A549 (cell line): ENCODE results near the gene BNIP3. TPM values are rescaled to one million over a fixed set of nuclear protein-coding genes. Genes with fewer than 3 reads are reported as not detected.

Experiments
- ATAC-seq, 2 experiments: fragments of 200-7000 bp in 1 of 2; fragments of >200 bp in 1 of 2; cut with Nextera tagmentation in 1 of 2; cut with Tn5 transposase in 1 of 2; 3 replicates each; pipeline versions ENCODE4 v1.8.0 to v1.9.1; 2018 to 2020; ENCODE audit warnings: mild to moderate bottlenecking in 1 of 2, moderate library complexity in 1 of 2
- CTCF ChIA-PET: fragments of 300-600 bp; sonication (Branson Sonifier 250); formaldehyde crosslinking; extraction: SDS; loops from one replicate; lab custom pipeline; 2021; ENCODE audit warnings: antibody characterized with exemption, inconsistent platforms; lab: Yijun Ruan, JAX
- POLR2A ChIA-PET: fragments of 350-600 bp; formaldehyde crosslinking; extraction: SDS; loops from one replicate; lab custom pipeline; 2021; ENCODE audit warnings: antibody characterized with exemption, inconsistent platforms; lab: Yijun Ruan, JAX
- DNase-seq, 2 experiments: peaks; one replicate each; pipeline versions ENCODE4 v3.0.0 to v3.0.0-alpha.2; 2011 to 2016; ENCODE audit warnings: low read depth in 1 of 2, low spot score in 1 of 2
- FAIRE-seq: peaks from 2 replicates; lab custom pipeline; 2011; peaks lifted over from hg19 to GRCh38; lab: Jason Lieb, UNC
- H3K27ac ChIP-seq, 2 experiments: fragments of >200 bp; sonication (Bioruptor Twin); formaldehyde crosslinking; 3 replicates each; pipeline ENCODE4 v1.5.1; 2016 to 2017
- H3K4me1 ChIP-seq: fragments of >200 bp; sonication (Bioruptor Twin); formaldehyde crosslinking; 3 replicates; pipeline ENCODE4 v1.6.1; 2016
- H3K4me2 ChIP-seq: fragments of >200 bp; sonication (Bioruptor Twin); formaldehyde crosslinking; 3 replicates; pipeline ENCODE4 v1.6.1; 2016
- H3K4me3 ChIP-seq: fragments of >200 bp; sonication (Bioruptor Twin); formaldehyde crosslinking; 3 replicates; pipeline ENCODE4 v1.5.1; 2016
- H3K9me3 ChIP-seq: fragments of >200 bp; sonication (Bioruptor Twin); formaldehyde crosslinking; 3 replicates; pipeline ENCODE4 v1.6.1; 2016
- BHLHE40 ChIP-seq: IDR thresholded peaks from 2 replicates; pipeline ENCODE4 v1.6.1; 2012; ENCODE audit warnings: low read depth, low read length, inconsistent platforms
- CHD4 ChIP-seq: fragments of 200-600 bp; sonication (generic); IDR thresholded peaks from 2 replicates; pipeline ENCODE4 v1.6.1; 2016; ENCODE audit warnings: antibody characterized with exemption, mild to moderate bottlenecking, borderline replicate concordance
- FOSL2 ChIP-seq, 2 experiments: fragments of 450-650 bp in 1 of 2; fragments of >200 bp in 1 of 2; sonication (Bioruptor Twin) in 1 of 2; formaldehyde crosslinking; IDR thresholded peaks; 2 replicates each; pipeline versions ENCODE4 v1.5.0 to v1.6.1; 2016 to 2020; ENCODE audit warnings: mild to moderate bottlenecking in 1 of 2, moderate library complexity in 1 of 2
- HOXB13 ChIP-seq: fragments of 250-450 bp; sonication (Bioruptor Pico); IDR thresholded peaks from 2 replicates; pipeline ENCODE4 v1.5.0; 2020; ENCODE audit warnings: low read depth, mild to moderate bottlenecking, moderate library complexity
- JUNB ChIP-seq: fragments of >200 bp; sonication (Bioruptor Twin); formaldehyde crosslinking; IDR thresholded peaks from 2 replicates; pipeline ENCODE4 v1.6.1; 2016
- KDM1A ChIP-seq: fragments of 200-600 bp; sonication (generic); IDR thresholded peaks from 2 replicates; pipeline ENCODE4 v1.6.1; 2016; ENCODE audit warnings: low read depth, mild to moderate bottlenecking
- RAD21 ChIP-seq, 2 experiments: fragments of >200 bp in 1 of 2; sonication (Bioruptor Twin) in 1 of 2; formaldehyde crosslinking in 1 of 2; IDR thresholded peaks in 1 of 2; conservative IDR thresholded peaks in 1 of 2; 2 replicates in 1 of 2; 3 replicates in 1 of 2; pipeline ENCODE4 v1.6.1; 2012 to 2018; ENCODE audit warnings: inconsistent platforms in 1 of 2
- ZC3H11A ChIP-seq: fragments of 450-650 bp; IDR thresholded peaks from 2 replicates; pipeline ENCODE4 v1.6.1; 2014; ENCODE audit warnings: antibody characterized with exemption, mild to moderate bottlenecking
- WGBS: methylation state at CpG from one replicate; pipeline ENCODE4 v1.1.6; 2017; ENCODE audit errors: missing lambda C conversion rate; 5-methylcytosine and 5-hydroxymethylcytosine counted together
- polyA plus RNA-seq, 4 experiments: library from polyadenylated mRNA; depleted of rRNA in 3 of 4; stranded (reverse); fragments of >200 nt; fragmentation: RNase III in 1 of 4; extraction: RNeasy Plus Mini Kit Qiagen cat#74134 plus additional on column Dnase treatment in 1 of 4; gene quantifications; 2 replicates in 3 of 4; 3 replicates in 1 of 4; pipeline ENCODE4 v1.2.3, GENCODE V29; 2011 to 2017
- TF ChIP-seq, protein P1 (sequence below): fragments of >200 bp; sonication (Bioruptor Twin); formaldehyde crosslinking; IDR thresholded peaks from 3 replicates; pipeline ENCODE4 v1.5.1; 2016
- TF ChIP-seq, protein P2 (sequence below): fragments of 200-600 bp; sonication (generic); IDR thresholded peaks from 2 replicates; pipeline ENCODE4 v1.6.1; 2016; ENCODE audit warnings: antibody characterized with exemption, mild to moderate bottlenecking, moderate library complexity

BNIP3 gene
- polyA plus RNA-seq, 2 of the 4 experiments (the other 2 are of a cell fraction): 46.9 to 51.2 TPM

DNA sequence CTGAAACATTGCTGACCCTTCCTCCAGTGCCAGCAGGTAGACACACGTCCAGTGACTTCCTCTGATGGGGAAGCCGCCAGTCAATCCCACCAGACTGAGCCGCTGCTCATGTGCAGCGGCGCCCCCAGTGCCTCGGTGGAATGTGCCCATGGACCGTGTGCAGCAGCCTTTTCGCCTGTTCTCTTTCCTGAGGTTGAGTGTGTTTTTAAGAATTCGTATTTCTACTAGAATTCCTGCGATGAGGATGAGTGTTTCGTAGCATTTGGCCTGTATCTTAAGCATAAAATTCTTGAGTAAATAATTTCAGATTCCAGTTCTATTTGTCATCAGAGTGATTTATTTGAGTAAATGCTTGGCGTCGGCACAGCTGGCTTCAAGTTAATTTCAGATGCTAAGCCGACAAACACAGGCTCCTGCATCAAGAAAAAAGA lies 35.4 kb downstream of the BNIP3 start:
- Histone ChIP-seq H3K4me2 (peak overlapping the region; percentile 67), H3K27ac (peak overlapping the region; percentile 37 to 76; a peak in 4 of 6 replicates), H3K4me3 (no peak overlapping the region), H3K4me1 (peaks cover 34% of the 10 kb centered on the region), H3K9me3 (no peaks in the 10 kb centered on the region)
- no peak for FAIRE-seq
- ChIA-PET POLR2A (interaction anchor here (0.8 to 1.1 kb wide), 2 partner anchors 40 to 46 kb away, joined by 3 to 5 read pairs; no protein-coding TSS in a partner anchor), CTCF (interaction anchor here (0.6 to 8.2 kb wide), 10 partner anchors 10 to 79 kb away, joined by 3 to 59 read pairs (median 3); no protein-coding TSS in a partner anchor)
- TF ChIP-seq CHD4: no peak
- TF ChIP-seq JUNB: peak; percentile 50; the same call in 1 of the 2 replicates
- TF ChIP-seq FOSL2 (IDR thresholded peaks at IDR 0.05): 0 out of 2 replicates have a peak, but pooled peaks have one; percentile 44
- TF ChIP-seq FOSL2 (CRISPR knock-in tag; IDR thresholded peaks at IDR 0.05): peak; percentile 53
- TF ChIP-seq, protein P1, sequence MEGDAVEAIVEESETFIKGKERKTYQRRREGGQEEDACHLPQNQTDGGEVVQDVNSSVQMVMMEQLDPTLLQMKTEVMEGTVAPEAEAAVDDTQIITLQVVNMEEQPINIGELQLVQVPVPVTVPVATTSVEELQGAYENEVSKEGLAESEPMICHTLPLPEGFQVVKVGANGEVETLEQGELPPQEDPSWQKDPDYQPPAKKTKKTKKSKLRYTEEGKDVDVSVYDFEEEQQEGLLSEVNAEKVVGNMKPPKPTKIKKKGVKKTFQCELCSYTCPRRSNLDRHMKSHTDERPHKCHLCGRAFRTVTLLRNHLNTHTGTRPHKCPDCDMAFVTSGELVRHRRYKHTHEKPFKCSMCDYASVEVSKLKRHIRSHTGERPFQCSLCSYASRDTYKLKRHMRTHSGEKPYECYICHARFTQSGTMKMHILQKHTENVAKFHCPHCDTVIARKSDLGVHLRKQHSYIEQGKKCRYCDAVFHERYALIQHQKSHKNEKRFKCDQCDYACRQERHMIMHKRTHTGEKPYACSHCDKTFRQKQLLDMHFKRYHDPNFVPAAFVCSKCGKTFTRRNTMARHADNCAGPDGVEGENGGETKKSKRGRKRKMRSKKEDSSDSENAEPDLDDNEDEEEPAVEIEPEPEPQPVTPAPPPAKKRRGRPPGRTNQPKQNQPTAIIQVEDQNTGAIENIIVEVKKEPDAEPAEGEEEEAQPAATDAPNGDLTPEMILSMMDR: 0 out of 3 replicates have a peak, but pooled peaks have one; percentile 5
- peak; percentile 58 to 62 for ATAC-seq
- 12% methylated on average over 14 of the region's 14 CpGs for WGBS
- DNase-seq: peak; percentile 38 to 39

GRCh38 chr10:131944976-131945695 lies 36.6 kb downstream of the BNIP3 start:
- Histone ChIP-seq H3K27ac (peak overlapping the region in 1 of 2 experiments; percentile 76; a peak in 3 of 6 replicates), H3K4me2 (no peak overlapping the region; the same call in 2 of the 3 replicates), H3K9me3 (no peaks in the 10 kb centered on the region), H3K4me3 (no peak overlapping the region)
- CTCF ChIA-PET: interaction anchor here (0.9 to 8.2 kb wide), 8 partner anchors 16 to 200 kb away, joined by 3 to 59 read pairs (median 4); partner anchors contain the start of gene PPP2R2D
- WGBS: 93% methylated on average over 27 of the region's 28 CpGs
- TF ChIP-seq RAD21 (conservative IDR thresholded peaks at IDR 0.05 in 1 of 2, IDR thresholded peaks at IDR 0.05 in 1 of 2) (no peak), ZC3H11A (no peak), BHLHE40 (no peak)
- TF ChIP-seq, protein P2, sequence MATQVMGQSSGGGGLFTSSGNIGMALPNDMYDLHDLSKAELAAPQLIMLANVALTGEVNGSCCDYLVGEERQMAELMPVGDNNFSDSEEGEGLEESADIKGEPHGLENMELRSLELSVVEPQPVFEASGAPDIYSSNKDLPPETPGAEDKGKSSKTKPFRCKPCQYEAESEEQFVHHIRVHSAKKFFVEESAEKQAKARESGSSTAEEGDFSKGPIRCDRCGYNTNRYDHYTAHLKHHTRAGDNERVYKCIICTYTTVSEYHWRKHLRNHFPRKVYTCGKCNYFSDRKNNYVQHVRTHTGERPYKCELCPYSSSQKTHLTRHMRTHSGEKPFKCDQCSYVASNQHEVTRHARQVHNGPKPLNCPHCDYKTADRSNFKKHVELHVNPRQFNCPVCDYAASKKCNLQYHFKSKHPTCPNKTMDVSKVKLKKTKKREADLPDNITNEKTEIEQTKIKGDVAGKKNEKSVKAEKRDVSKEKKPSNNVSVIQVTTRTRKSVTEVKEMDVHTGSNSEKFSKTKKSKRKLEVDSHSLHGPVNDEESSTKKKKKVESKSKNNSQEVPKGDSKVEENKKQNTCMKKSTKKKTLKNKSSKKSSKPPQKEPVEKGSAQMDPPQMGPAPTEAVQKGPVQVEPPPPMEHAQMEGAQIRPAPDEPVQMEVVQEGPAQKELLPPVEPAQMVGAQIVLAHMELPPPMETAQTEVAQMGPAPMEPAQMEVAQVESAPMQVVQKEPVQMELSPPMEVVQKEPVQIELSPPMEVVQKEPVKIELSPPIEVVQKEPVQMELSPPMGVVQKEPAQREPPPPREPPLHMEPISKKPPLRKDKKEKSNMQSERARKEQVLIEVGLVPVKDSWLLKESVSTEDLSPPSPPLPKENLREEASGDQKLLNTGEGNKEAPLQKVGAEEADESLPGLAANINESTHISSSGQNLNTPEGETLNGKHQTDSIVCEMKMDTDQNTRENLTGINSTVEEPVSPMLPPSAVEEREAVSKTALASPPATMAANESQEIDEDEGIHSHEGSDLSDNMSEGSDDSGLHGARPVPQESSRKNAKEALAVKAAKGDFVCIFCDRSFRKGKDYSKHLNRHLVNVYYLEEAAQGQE: no peak
- TF ChIP-seq, all 56 proteins: peak for 0
- DNase-seq: no peak
- FAIRE-seq: no peak
- ATAC-seq: no peak
- POLR2A ChIA-PET: no interaction called here
- peaks cover 34% of the 10 kb centered on the region for H3K4me1 ChIP-seq

DNA sequence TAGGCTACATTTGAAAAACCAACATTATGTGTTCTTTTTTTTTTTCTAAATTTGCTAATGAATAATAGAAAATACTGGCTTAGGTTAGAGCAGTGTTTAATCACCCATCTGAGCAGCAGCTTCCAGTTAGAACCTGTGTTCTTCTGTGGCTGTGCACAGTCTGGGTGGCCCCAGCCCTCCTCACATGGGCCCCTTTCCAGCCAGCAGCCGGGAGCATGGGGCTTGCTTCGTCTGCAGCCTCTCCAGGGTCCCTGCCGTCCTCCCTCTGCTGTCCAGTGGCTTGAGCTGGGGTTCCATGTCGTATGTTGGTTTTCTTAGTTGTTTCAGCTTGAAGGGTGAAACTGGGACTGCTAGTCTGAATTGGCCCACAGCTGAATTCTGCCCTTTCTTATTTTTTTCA lies 37.3 kb downstream of the BNIP3 start:
- no peak for DNase-seq
- Histone ChIP-seq H3K4me2 (no peak overlapping the region), H3K27ac (no peak overlapping the region), H3K4me3 (no peak overlapping the region), H3K9me3 (no peaks in the 10 kb centered on the region), H3K4me1 (peaks cover 34% of the 10 kb centered on the region)
- no peak for ATAC-seq
- TF ChIP-seq KDM1A (no peak), HOXB13 (CRISPR knock-in tag) (no peak)
- CTCF ChIA-PET: interaction anchor here (0.9 to 8.2 kb wide), 9 partner anchors 12 to 201 kb away, joined by 3 to 59 read pairs (median 3); partner anchors contain the start of gene PPP2R2D
- 89% methylated on average over 4 of the region's 4 CpGs for WGBS
- POLR2A ChIA-PET: no interaction called here
- no peak for FAIRE-seq
